GM18873 (cell line): Measurements from ENCODE around the gene TMSB10.

Experiments
- ATAC-seq: cut with Tn5 transposase; IDR thresholded peaks from one replicate; pipeline ENCODE4 v1.9.1; 2021; ENCODE audit warnings: mild to moderate bottlenecking, moderate library complexity, moderate number of reproducible peaks; ENCODE audit not compliant: unreplicated experiment, low FRiP score

TMSB10 gene

GRCh38 chr2:84879584-84880394 is 25.7 kb upstream of the TMSB10 start:
- ATAC-seq = peak; percentile 44

DNA sequence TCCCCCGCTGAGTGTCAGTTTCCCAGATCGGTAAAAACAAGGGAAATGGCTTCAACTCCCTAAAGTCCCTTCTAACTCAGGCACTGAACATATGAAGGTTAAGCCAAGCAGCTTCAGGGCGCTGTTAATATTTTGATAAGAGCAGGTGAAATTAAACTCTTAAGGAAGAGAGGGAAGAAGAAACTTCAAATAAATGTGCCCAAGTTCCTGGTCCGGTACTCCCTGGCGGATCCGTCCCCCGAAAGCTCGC is 25.1 kb upstream of the TMSB10 start:
- ATAC-seq = no peak

- ATAC-seq = no peak
Measured at GRCh38 chr2:84880645-84881521, 24.6 kb upstream of the TMSB10 start, which contains the start of gene TRABD2A. TSS of gene TRABD2A (minus strand) at chr2:84881084. CDS start at chr2:84881039, 45 bp downstream.

DNA sequence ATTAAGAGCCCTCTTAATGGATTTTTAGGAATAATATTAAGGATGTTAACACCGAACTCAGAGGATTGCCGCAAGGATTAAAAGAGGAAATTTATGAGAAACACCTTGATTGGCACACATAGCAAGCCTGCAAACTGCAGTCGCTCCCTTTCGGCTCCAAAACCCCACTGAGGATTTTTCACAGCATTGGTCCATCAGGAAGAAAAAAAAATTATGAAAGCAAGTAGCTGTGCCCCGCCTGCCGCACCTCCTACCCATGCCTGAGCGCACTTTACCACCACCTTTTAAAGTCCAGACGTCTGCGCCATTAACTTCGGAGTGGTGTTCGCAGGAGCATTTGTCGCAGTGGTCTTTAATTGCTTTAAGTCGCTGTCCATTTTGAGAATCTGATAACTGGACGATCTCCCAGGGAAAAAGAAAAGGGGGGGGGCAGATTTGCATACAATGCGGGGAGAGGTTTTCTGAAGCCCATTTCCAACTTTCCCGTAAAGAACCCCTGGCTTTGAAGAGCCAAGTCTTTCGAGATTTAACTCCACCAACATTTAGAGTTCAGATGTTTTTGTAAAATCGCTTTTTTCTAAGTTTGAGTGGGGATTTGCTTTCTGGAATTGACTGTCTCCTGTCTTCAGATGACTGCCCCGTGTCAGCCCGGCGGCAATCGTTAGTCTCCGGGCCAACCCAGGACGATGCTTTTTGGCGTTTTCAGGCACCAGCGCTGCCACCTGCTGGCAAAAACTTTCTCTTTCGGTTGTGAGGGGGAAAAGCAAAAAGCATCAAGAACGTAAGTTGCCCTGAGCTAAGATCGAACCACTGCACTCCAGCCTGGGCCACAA is 23.7 kb upstream of the TMSB10 start:
- peak; percentile 68 for ATAC-seq

GRCh38 chr2:84882414-84882738 is 23.1 kb upstream of the TMSB10 start:
- peak; percentile 3 for ATAC-seq

- no peak for ATAC-seq
Measured at GRCh38 chr2:84882775-84883550, 22.5 kb upstream of the TMSB10 start.

DNA sequence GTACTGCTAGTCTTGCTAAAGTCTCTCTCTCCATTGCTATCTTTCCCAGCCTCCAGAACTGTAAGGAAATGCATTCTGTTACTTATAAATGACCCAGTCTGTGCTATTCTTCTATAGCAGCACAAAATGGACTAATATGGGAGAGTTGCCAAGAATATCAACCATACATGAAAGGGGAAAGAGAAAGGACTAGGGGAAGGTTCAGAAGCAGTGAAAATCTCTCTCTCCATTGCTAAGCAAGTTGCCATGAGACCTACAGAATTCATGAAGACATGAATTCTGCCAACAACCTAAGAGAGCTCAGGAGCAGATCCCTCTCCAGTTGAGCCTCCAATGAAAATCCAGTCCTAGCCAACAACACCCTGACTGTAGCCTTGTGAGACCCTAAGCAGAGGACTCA is 21.0 kb upstream of the TMSB10 start:
- ATAC-seq = no peak

- ATAC-seq = no peak
Measured at GRCh38 chr2:84885111-84885510, 20.3 kb upstream of the TMSB10 start.

- no peak for ATAC-seq
Measured at GRCh38 chr2:84886791-84887190, 18.7 kb upstream of the TMSB10 start.

GRCh38 chr2:84888401-84889276 is 16.8 kb upstream of the TMSB10 start:
- peak; percentile 95 for ATAC-seq

DNA sequence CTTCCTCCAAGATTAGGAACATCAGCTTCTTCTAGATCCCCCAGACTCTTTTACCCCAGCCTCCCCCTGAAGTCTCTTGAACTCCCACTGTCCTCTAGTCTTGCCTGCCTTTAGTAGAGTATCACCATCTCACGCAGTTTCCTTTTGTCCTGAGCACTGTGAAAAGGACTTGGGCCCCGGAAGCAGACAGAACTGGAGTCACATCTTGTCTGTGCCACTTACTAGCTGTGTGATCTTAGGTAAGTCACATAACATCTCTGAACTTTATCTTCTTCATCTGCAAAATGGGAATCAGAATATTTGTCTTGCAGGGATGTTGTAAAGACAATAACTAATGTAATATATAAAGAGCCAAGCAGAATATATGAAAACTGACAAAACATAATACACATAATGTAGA is 16.1 kb upstream of the TMSB10 start:
- no peak for ATAC-seq

GRCh38 chr2:84891355-84892010 is 14.0 kb upstream of the TMSB10 start:
- no peak for ATAC-seq

GRCh38 chr2:84894131-84894586 is 11.3 kb upstream of the TMSB10 start:
- ATAC-seq = no peak

- no peak for ATAC-seq
Measured at GRCh38 chr2:84894758-84895520, 10.5 kb upstream of the TMSB10 start.

GRCh38 chr2:84896567-84896966 is 8.9 kb upstream of the TMSB10 start:
- ATAC-seq = no peak

DNA sequence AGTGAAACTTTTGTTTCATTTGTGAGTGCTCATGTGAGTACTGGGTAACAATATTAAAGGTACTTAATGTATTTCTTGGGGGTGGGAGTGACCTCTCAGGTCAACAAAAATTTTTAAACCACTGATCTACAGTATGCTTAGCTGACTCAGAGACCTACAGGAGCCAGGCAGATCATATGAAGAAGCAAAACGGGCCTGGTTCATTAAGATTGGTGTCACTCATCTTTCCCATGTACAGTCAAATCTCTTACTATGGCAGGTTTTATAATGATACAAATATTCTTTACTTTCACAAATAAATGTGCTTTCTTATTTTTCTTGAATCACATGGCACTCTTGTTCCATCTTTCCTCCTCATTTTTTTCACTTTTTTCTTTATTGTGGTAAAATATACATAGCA is 7.7 kb upstream of the TMSB10 start:
- ATAC-seq = no peak

DNA sequence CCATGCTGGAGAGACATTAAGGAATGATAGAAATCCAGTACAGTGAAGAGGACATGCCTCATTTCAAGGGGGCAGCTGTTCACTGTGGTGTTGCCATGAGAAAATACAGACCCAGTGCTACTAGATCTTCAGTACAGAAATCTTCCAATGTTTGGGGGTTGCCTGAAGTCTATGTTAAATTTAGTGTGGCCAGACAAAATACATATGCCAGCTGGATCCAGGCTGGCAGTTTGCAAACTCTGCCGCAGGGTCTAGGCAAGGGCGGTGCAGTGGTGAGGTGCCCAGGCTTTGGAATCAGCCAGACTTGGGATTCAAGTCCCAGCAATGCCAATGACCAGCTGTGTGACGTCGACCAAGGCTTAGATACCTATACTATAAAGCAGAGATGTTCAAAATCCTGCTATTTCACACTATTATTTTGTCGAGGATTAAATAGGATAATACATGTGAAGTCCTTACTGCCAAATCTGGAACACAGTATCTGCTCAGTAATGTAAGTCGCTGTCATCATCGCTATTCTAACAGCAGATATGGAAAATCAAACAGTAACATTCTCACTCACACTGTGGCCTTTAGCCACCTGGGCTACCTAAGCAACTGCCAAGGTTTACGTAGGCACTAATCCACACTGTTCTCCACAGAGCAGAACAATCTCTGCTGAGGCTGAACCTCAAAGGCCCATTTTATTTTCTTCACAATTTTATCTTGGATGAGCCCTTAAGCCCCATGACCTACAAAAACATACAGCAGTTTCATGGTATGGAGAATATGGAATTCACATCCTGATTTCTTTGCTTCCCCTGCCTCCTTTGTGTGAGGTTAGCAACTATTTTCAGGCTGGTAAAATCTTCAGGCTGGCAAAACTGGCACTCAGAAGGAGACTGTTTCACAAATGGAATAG is 5.9 kb upstream of the TMSB10 start:
- ATAC-seq = no peak
